Hypothalamus (tissue), 51 donors: Measurements from ENCODE around the gene QARS1.

Experiments
- DNase-seq, 51 donors: peaks; one replicate each; lab custom pipeline; 2025; lab: John Stamatoyannopoulos, UW

Gene QARS1

GRCh38 chr3:49058011-49058410 is 46.5 kb downstream of the QARS1 start:
- no peak for DNase-seq

- DNase-seq: no peak
These were observed 47.3 kb downstream of the QARS1 start for GRCh38 chr3:49057268-49057667.

GRCh38 chr3:49054344-49054862 is 50.2 kb downstream of the QARS1 start:
- no peak for DNase-seq

GRCh38 chr3:49053543-49053942 is 51.0 kb downstream of the QARS1 start:
- DNase-seq: no peak
